Testis (tissue), 2 donors: ENCODE data around the gene OPCML.

ENCODE experiments used
- CTCF ChIP-seq, 3 experiments: fragments of 450-650 bp in 2 of 3; fragments of 200-600 bp in 1 of 3; sonication (generic) in 1 of 3; IDR thresholded peaks; one replicate each; pipeline ENCODE4 v1.5.1; 2016 to 2019; ENCODE audit warnings: antibody characterized with exemption in 3 of 3, mild to moderate bottlenecking in 2 of 3, moderate library complexity in 1 of 3
- POLR2A ChIP-seq: fragments of 450-650 bp; IDR thresholded peaks from one replicate; pipeline ENCODE4 v1.6.1; 2017; ENCODE audit warnings: antibody characterized with exemption, mild to moderate bottlenecking, moderate library complexity

GRCh38 chr11:133383689-133384088 lies 148.6 kb downstream of the OPCML start:
- TF ChIP-seq CTCF (IDR thresholded peaks at IDR 0.05) = no peak
- no peak for TF ChIP-seq POLR2A
